ENCODE data around the gene STBD1.
"Not testable (repeated sequence)": the region's sequence is repeated elsewhere in the genome, so short reads cannot be mapped to it uniquely, and the experiment has no call there.

The STBD1 gene

GRCh38 chr4:76325072-76325471, 18.5 kb downstream of the STBD1 start:
- no peak for DNase-seq

- DNase-seq = no peak
Observed at GRCh38 chr4:76326515-76326914, 20.0 kb downstream of the STBD1 start.

GRCh38 chr4:76334885-76335284, 28.4 kb downstream of the STBD1 start:
- DNase-seq = no peak

GRCh38 chr4:76339364-76339763, 32.8 kb downstream of the STBD1 start:
- no peak for DNase-seq

- DNase-seq = peak in 3 of 4 experiments; percentile 7 to 63 (median 60)
Observed at GRCh38 chr4:76341063-76341462, 34.5 kb downstream of the STBD1 start.

- no peak for DNase-seq
Observed at GRCh38 chr4:76342191-76342590, 35.7 kb downstream of the STBD1 start.

GRCh38 chr4:76342803-76343202, 36.3 kb downstream of the STBD1 start:
- no peak for DNase-seq

GRCh38 chr4:76354517-76355473, 48.3 kb downstream of the STBD1 start:
- no peak for DNase-seq

GRCh38 chr4:76357981-76358380, 51.4 kb downstream of the STBD1 start:
- DNase-seq = no peak

GRCh38 chr4:76359881-76360466, 53.4 kb downstream of the STBD1 start:
- not testable (repeated sequence) for DNase-seq

Data from suppressor macrophage (primary cell).